ENCODE measurements around the gene ZKSCAN2. TPM values are rescaled to one million over a fixed set of nuclear protein-coding genes. Genes with fewer than 3 reads are reported as not detected.

ZKSCAN2 gene
- polyA plus RNA-seq, 1 experiment, result 1.4 TPM

DNA sequence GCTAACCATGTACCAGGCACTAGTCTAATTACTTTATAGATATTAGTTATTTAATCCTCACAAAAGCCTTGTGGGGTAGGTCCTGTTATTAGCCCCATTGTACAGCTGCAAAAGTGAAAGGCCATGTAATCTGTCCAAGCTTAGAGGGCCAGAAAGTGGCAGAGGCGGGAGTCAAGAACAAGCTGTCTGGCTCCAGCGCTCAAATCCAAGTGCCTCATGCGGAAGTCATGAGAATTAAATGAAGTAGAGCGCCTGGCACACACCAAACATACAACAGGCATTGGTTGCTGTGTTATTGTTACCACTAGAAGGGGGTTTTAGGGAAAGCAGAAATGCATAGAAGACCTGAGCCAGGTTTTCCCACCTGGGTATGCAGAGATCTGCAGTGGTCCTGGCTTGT, 39.7 kb downstream of the ZKSCAN2 start:
- Histone ChIP-seq H3K27me3 (ENCODE audit: control insufficient read depth, insufficient read depth, low read length) (peaks cover 3% of the 10 kb centered on the region; the same call in 1 of the 2 replicates), H3K4me3 (ENCODE audit: low read depth, low read length) (no peak overlapping the region), H3K36me3 (ENCODE audit: control insufficient read depth, insufficient read depth, low read length) (no peaks in the 10 kb centered on the region)
- CTCF ChIA-PET, result interaction anchor here (1.1 kb wide), 1 partner anchor 13 kb away, joined by 3 read pairs; no protein-coding TSS in a partner anchor
- TF ChIP-seq, protein P1, sequence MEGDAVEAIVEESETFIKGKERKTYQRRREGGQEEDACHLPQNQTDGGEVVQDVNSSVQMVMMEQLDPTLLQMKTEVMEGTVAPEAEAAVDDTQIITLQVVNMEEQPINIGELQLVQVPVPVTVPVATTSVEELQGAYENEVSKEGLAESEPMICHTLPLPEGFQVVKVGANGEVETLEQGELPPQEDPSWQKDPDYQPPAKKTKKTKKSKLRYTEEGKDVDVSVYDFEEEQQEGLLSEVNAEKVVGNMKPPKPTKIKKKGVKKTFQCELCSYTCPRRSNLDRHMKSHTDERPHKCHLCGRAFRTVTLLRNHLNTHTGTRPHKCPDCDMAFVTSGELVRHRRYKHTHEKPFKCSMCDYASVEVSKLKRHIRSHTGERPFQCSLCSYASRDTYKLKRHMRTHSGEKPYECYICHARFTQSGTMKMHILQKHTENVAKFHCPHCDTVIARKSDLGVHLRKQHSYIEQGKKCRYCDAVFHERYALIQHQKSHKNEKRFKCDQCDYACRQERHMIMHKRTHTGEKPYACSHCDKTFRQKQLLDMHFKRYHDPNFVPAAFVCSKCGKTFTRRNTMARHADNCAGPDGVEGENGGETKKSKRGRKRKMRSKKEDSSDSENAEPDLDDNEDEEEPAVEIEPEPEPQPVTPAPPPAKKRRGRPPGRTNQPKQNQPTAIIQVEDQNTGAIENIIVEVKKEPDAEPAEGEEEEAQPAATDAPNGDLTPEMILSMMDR (IDR thresholded peaks at IDR 0.05; ENCODE audit: insufficient read depth, low read depth, low read length), result no peak
- DNase-seq (ENCODE audit: low read depth), result no peak
- POLR2A ChIA-PET, result no interaction called here

DNA sequence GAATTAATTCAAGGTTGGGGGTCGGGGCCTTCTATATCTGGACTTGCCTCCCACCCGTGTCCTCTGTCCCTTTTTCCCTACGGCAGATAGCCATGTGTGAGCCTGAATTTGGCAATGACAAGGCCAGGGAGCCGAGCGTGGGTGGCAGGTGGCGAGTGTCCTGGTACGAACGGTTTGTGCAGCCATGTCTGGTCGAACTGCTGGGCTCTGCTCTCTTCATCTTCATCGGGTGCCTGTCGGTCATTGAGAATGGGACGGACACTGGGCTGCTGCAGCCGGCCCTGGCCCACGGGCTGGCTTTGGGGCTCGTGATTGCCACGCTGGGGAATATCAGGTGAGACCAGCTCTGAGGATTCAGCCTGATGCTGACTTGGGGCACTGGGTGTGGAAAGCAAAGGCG, 40.5 kb downstream of the ZKSCAN2 start:
- no peak for DNase-seq (ENCODE audit: low read depth)
- Histone ChIP-seq H3K27me3 (ENCODE audit: control insufficient read depth, insufficient read depth, low read length) (peaks cover 3% of the 10 kb centered on the region; the same call in 1 of the 2 replicates), H3K4me3 (ENCODE audit: low read depth, low read length) (no peak overlapping the region), H3K36me3 (ENCODE audit: control insufficient read depth, insufficient read depth, low read length) (no peaks in the 10 kb centered on the region)
- ChIA-PET POLR2A (no interaction called here), CTCF (no interaction called here)
- TF ChIP-seq, protein P1 (IDR thresholded peaks at IDR 0.05; ENCODE audit: insufficient read depth, low read depth, low read length), result no peak

DNA sequence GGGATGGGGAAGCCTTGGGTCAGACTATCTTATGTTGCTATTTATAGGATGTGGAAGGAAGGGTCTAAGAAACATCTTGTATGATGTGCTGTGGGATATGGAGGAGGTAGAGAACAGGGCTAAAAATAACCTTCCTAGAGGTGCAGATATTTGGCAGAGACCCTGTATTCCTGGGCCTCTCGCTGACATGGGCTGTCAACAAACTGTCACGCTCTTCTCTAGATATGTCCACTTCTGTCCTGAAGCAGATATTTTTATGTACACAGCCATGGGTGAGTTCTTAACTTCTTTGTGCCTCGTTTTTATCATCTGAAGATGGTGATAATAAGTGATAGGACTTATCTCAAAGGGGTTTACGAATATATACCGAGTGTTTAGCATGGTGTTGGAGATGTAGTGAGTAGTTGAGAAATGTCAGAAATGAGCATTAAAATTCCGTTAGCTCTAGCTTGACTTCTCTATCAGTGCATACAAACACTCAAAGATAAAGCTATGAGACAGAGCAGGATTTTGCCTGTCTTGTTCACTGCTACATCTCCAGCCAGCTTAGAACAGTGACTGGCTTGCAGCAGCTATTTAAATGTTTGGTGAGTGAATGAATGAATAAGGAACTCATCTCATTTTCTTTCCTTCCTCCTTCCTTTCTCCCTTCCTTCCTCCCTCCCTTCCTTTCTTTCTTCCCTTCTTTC, 43.8 kb downstream of the ZKSCAN2 start:
- H3K27me3 ChIP-seq (ENCODE audit: control insufficient read depth, insufficient read depth, low read length), result peaks cover 3% of the 10 kb centered on the region; the same call in 1 of the 2 replicates
- ChIA-PET CTCF (interaction anchor here (0.7 kb wide), 1 partner anchor 158 kb away, joined by 3 read pairs; no protein-coding TSS in a partner anchor), POLR2A (no interaction called here)
- no peak overlapping the region for H3K4me3 ChIP-seq (ENCODE audit: low read depth, low read length)
- no peak for DNase-seq (ENCODE audit: low read depth)
- TF ChIP-seq, protein P1 (IDR thresholded peaks at IDR 0.05; ENCODE audit: insufficient read depth, low read depth, low read length), result no peak
- no peaks in the 10 kb centered on the region for H3K36me3 ChIP-seq (ENCODE audit: control insufficient read depth, insufficient read depth, low read length)

DNA sequence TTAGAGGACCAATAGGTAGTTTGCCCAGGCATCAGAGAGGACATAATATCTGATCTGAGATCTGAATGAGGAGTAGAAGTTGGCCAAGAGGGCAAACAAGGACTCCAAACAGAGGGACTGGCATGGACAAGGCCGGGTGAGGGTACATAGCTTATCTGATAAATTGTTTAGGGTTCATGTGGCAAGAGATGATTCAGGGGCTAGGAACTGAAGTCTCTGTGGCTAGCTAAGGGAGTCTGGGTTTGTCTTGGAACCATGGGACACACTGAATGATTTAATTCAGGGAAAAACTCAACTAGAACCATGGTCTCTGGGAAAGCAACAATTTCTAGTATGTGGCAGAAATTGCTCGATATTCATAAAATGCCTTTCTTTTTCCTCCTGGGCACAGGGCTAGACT, 45.0 kb downstream of the ZKSCAN2 start:
- DNase-seq (ENCODE audit: low read depth), result no peak
- no peaks in the 10 kb centered on the region for H3K36me3 ChIP-seq (ENCODE audit: control insufficient read depth, insufficient read depth, low read length)
- TF ChIP-seq, protein P1 (IDR thresholded peaks at IDR 0.05; ENCODE audit: insufficient read depth, low read depth, low read length), result no peak
- POLR2A ChIA-PET, result no interaction called here
- CTCF ChIA-PET, result interaction anchor here (0.7 kb wide), 1 partner anchor 156 kb away, joined by 3 read pairs; no protein-coding TSS in a partner anchor
- H3K4me3 ChIP-seq (ENCODE audit: low read depth, low read length), result no peak overlapping the region
- peaks cover 3% of the 10 kb centered on the region; the same call in 1 of the 2 replicates for H3K27me3 ChIP-seq (ENCODE audit: control insufficient read depth, insufficient read depth, low read length)

DNA sequence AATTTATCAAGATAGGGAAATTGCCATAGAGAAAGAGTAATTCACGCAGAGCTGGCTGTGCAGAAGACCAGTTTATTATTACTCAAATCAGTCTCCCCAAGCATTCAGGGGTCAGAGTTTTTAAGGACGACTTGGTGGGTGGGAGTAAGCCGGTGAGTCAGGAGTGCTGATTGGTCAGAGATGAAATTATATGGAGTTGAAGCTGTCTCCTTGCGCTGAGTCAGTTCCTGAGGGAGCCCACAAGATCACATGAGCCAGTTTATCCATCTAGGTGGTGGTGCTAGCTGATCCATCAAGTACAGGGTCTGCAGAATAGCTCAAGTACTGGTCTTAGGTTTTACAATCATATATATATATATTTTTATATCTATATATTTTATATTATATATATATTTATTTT, 46.9 kb downstream of the ZKSCAN2 start:
- TF ChIP-seq, protein P1 (IDR thresholded peaks at IDR 0.05; ENCODE audit: insufficient read depth, low read depth, low read length), result no peak
- CTCF ChIA-PET, result interaction anchor here (1.1 kb wide), 1 partner anchor 10 kb away, joined by 3 read pairs; no protein-coding TSS in a partner anchor
- Histone ChIP-seq H3K4me3 (ENCODE audit: low read depth, low read length) (no peak overlapping the region), H3K27me3 (ENCODE audit: control insufficient read depth, insufficient read depth, low read length) (peaks cover 2% of the 10 kb centered on the region; the same call in 1 of the 2 replicates), H3K36me3 (ENCODE audit: control insufficient read depth, insufficient read depth, low read length) (no peaks in the 10 kb centered on the region)
- POLR2A ChIA-PET, result no interaction called here
- DNase-seq (ENCODE audit: low read depth), result no peak

Measured in BJ (cell line).